ENCODE results near the gene TCEA2. TPM values are rescaled to one million over a fixed set of nuclear protein-coding genes. Genes with fewer than 3 reads are reported as not detected.

TCEA2 gene
- total and polyA plus RNA-seq, 2 of the 13 experiments (the other 11 are each of a cell fraction or from before 2014, with no cell fraction given): 28.1 to 33.7 TPM

GRCh38 chr20:64035933-64036345 is 27.1 kb upstream of the TCEA2 start, which contains the start of gene C20orf204 (continued):
- peak; percentile 51; the same call in 1 of the 2 replicates for TF ChIP-seq PPARG (CRISPR knock-in tag; conservative IDR thresholded peaks at IDR 0.05)
- TF ChIP-seq PHF5A (CRISPR knock-in tag; IDR thresholded peaks at IDR 0.05; ENCODE audit: low read depth, unreplicated experiment): peak; percentile 86
- peak; percentile 94 for TF ChIP-seq UBTF (CRISPR knock-in tag; IDR thresholded peaks at IDR 0.05)
- TF ChIP-seq E2F1 (CRISPR knock-in tag; IDR thresholded peaks at IDR 0.05): no peak
- TF ChIP-seq ZMAT3 (CRISPR knock-in tag; conservative IDR thresholded peaks at IDR 0.05): peak; percentile 61; the same call in 1 of the 2 replicates
- TF ChIP-seq HNRNPK (IDR thresholded peaks at IDR 0.05; ENCODE audit: low read depth, low read length, poor library complexity, severe bottlenecking): peak; percentile 51
- TF ChIP-seq MATR3 (CRISPR knock-in tag; IDR thresholded peaks at IDR 0.05): no peak
- peak; percentile 71; the same call in 1 of the 2 replicates for TF ChIP-seq ZBTB26 (CRISPR knock-in tag; IDR thresholded peaks at IDR 0.05; ENCODE audit: borderline replicate concordance)
- no peak for TF ChIP-seq GMEB2 (CRISPR knock-in tag; IDR thresholded peaks at IDR 0.05; ENCODE audit: low read depth)
- TF ChIP-seq ZNF468 (CRISPR knock-in tag; IDR thresholded peaks at IDR 0.05): no peak; the same call in 1 of the 2 replicates
- no peak for TF ChIP-seq MLLT10 (CRISPR knock-in tag; IDR thresholded peaks at IDR 0.05)
- TF ChIP-seq ZNF142 (CRISPR knock-in tag; IDR thresholded peaks at IDR 0.05): no peak; the same call in 1 of the 2 replicates
- TF ChIP-seq SRSF9 (IDR thresholded peaks at IDR 0.05; ENCODE audit: borderline replicate concordance, insufficient read depth, low read depth, low read length, poor library complexity, severe bottlenecking): no peak
- no peak for TF ChIP-seq ZNF672 (CRISPR knock-in tag; IDR thresholded peaks at IDR 0.05)
- peak in 1 of 2 experiments; percentile 81; a peak in 2 of 4 replicates for TF ChIP-seq POLR2A (IDR thresholded peaks at IDR 0.05; ENCODE audit: insufficient read depth in 1 of 2, low read depth in 2 of 2, low read length in 2 of 2)
- peak; percentile 86 for TF ChIP-seq SALL1 (CRISPR knock-in tag; IDR thresholded peaks at IDR 0.05)
- TF ChIP-seq ZFP37 (CRISPR knock-in tag; IDR thresholded peaks at IDR 0.05; ENCODE audit: borderline replicate concordance): no peak
- TF ChIP-seq RARA (CRISPR knock-in tag; IDR thresholded peaks at IDR 0.05): peak; percentile 66
